HG02610 (cell line): ENCODE measurements around the gene VGF.

Experiments
- ATAC-seq: cut with Tn5 transposase; IDR thresholded peaks from one replicate; pipeline ENCODE4 v1.9.1; 2021; ENCODE audit warnings: mild to moderate bottlenecking, moderate library complexity; ENCODE audit not compliant: unreplicated experiment

The VGF gene

GRCh38 chr7:101186194-101186593 lies 20.8 kb upstream of the VGF start:
- no peak for ATAC-seq

- ATAC-seq, result no peak
Measured at GRCh38 chr7:101185258-101185839, 20.0 kb upstream of the VGF start.

GRCh38 chr7:101180130-101180755 lies 14.9 kb upstream of the VGF start, which contains the start of gene NAT16:
Gene NAT16 (minus strand): TSS chr7:101180293. CDS start chr7:101174807, 5,486 bp downstream.
- no peak for ATAC-seq

GRCh38 chr7:101179713-101180112 lies 14.3 kb upstream of the VGF start:
- ATAC-seq, result no peak

GRCh38 chr7:101179117-101179516 lies 13.7 kb upstream of the VGF start:
- no peak for ATAC-seq

GRCh38 chr7:101177644-101178043 lies 12.3 kb upstream of the VGF start:
- no peak for ATAC-seq

GRCh38 chr7:101175664-101176063 lies 10.3 kb upstream of the VGF start:
- ATAC-seq, result no peak

- ATAC-seq, result no peak
Measured at GRCh38 chr7:101174322-101174854, 9.0 kb upstream of the VGF start.

GRCh38 chr7:101173752-101174244 lies 8.4 kb upstream of the VGF start:
- ATAC-seq, result no peak

GRCh38 chr7:101172854-101173751 lies 7.7 kb upstream of the VGF start:
- no peak for ATAC-seq

- ATAC-seq, result no peak
Measured at GRCh38 chr7:101172005-101172853, 6.9 kb upstream of the VGF start.

- no peak for ATAC-seq
Measured at GRCh38 chr7:101171442-101171837, 6.1 kb upstream of the VGF start.

- ATAC-seq, result no peak
Measured at GRCh38 chr7:101170617-101171441, 5.5 kb upstream of the VGF start.

GRCh38 chr7:101169838-101170551 lies 4.6 kb upstream of the VGF start:
- ATAC-seq, result peak; percentile 44

- ATAC-seq, result no peak
Measured at GRCh38 chr7:101169110-101169837, 3.9 kb upstream of the VGF start.

GRCh38 chr7:101168412-101169049 lies 3.2 kb upstream of the VGF start:
- no peak for ATAC-seq

GRCh38 chr7:101167645-101168411 lies 2.5 kb upstream of the VGF start:
- ATAC-seq, result no peak
